ENCODE measurements around the gene FBXO9. TPM values are rescaled to one million over a fixed set of nuclear protein-coding genes. Genes with fewer than 3 reads are reported as not detected.

FBXO9 gene
- polyA plus RNA-seq, 1 of the 3 experiments (the other 2 are of a cell fraction) = 61.9 TPM

DNA sequence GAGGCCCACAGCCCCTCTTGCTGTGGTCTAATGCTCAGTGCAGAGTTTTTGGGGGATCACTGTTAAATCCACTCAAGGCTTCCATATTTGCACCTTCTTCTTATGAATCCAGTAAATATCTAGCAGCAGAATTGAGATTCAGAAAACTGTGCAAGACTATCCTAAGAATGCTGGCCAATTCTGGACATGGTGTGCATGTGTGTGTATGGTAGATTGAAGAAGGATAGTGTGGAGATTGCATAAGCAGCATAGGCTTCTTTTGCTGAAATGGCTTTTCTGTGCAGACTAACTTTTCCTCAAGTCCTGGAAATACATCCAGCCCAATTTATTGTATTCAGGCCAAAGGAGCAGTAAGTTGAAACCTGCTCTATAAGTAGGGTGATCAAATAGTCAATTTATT, 39.7 kb downstream of the FBXO9 start (continued):
- TF ChIP-seq, protein P1, sequence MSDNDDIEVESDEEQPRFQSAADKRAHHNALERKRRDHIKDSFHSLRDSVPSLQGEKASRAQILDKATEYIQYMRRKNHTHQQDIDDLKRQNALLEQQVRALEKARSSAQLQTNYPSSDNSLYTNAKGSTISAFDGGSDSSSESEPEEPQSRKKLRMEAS (IDR thresholded peaks at IDR 0.05; ENCODE audit: low read depth) = no peak

DNA sequence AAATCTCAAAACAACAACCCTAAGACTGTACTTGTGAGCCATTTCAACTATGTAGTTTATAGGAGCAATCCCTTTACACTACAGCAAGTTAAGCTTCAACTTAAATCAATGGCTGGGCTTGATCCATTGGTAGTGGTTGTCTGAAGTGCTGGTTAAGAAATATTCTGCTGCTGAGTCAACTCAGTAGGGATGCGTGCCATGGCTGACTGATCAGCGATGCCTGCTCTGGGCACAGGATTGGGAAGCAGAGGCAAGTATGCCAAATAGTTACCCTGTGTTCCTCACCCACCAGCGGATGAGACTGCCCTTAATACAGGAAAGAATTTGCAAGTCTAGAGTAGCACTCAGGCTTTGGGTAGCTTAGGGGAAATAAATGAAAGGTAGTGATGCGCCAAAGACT, 41.9 kb downstream of the FBXO9 start:
- H3F3A ChIP-seq (replicated peaks; ENCODE audit: insufficient read depth) = no peaks in the 10 kb centered on the region
- H3K9me2 ChIP-seq = no peaks in the 10 kb centered on the region
- no peak overlapping the region for H3K4me3 ChIP-seq (ENCODE audit: low read depth in 2 of 2, low read length in 1 of 2)
- H3K4me2 ChIP-seq = no peak overlapping the region
- H4K20me1 ChIP-seq (ENCODE audit: insufficient read depth) = no peaks in the 10 kb centered on the region
- H3K79me2 ChIP-seq (ENCODE audit: insufficient read depth) = no peaks in the 10 kb centered on the region
- no peak for DNase-seq
- TF ChIP-seq FOSL2 (IDR thresholded peaks at IDR 0.05; ENCODE audit: borderline replicate concordance, low read depth) = peak; percentile 10; the same call in 1 of the 2 replicates
- TF ChIP-seq JUND (IDR thresholded peaks at IDR 0.05) = 0 out of 2 replicates have a peak, but pooled peaks have one; percentile 17
- no peak for TF ChIP-seq SIN3A (IDR thresholded peaks at IDR 0.05; ENCODE audit: borderline replicate concordance, low read depth, low read length)
- TF ChIP-seq, protein P2, sequence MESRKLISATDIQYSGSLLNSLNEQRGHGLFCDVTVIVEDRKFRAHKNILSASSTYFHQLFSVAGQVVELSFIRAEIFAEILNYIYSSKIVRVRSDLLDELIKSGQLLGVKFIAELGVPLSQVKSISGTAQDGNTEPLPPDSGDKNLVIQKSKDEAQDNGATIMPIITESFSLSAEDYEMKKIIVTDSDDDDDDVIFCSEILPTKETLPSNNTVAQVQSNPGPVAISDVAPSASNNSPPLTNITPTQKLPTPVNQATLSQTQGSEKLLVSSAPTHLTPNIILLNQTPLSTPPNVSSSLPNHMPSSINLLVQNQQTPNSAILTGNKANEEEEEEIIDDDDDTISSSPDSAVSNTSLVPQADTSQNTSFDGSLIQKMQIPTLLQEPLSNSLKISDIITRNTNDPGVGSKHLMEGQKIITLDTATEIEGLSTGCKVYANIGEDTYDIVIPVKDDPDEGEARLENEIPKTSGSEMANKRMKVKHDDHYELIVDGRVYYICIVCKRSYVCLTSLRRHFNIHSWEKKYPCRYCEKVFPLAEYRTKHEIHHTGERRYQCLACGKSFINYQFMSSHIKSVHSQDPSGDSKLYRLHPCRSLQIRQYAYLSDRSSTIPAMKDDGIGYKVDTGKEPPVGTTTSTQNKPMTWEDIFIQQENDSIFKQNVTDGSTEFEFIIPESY (IDR thresholded peaks at IDR 0.05; ENCODE audit: borderline replicate concordance, low read depth) = no peak
- TF ChIP-seq, protein P1 (IDR thresholded peaks at IDR 0.05; ENCODE audit: low read depth) = no peak
- TF ChIP-seq, protein P3, sequence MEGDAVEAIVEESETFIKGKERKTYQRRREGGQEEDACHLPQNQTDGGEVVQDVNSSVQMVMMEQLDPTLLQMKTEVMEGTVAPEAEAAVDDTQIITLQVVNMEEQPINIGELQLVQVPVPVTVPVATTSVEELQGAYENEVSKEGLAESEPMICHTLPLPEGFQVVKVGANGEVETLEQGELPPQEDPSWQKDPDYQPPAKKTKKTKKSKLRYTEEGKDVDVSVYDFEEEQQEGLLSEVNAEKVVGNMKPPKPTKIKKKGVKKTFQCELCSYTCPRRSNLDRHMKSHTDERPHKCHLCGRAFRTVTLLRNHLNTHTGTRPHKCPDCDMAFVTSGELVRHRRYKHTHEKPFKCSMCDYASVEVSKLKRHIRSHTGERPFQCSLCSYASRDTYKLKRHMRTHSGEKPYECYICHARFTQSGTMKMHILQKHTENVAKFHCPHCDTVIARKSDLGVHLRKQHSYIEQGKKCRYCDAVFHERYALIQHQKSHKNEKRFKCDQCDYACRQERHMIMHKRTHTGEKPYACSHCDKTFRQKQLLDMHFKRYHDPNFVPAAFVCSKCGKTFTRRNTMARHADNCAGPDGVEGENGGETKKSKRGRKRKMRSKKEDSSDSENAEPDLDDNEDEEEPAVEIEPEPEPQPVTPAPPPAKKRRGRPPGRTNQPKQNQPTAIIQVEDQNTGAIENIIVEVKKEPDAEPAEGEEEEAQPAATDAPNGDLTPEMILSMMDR (IDR thresholded peaks at IDR 0.05) = no peak
- no peak overlapping the region for H2AFZ ChIP-seq (ENCODE audit: low read depth)
- no peaks in the 10 kb centered on the region for H3K27me3 ChIP-seq (ENCODE audit: insufficient read depth)
- no peaks in the 10 kb centered on the region for H3K9me3 ChIP-seq
- no peaks in the 10 kb centered on the region for H3K4me1 ChIP-seq (ENCODE audit: control insufficient read depth in 1 of 2, insufficient read depth in 2 of 2, low read depth in 1 of 2, low read length in 1 of 2)
- H3K27ac ChIP-seq (ENCODE audit: low read depth in 2 of 2, low read length in 1 of 2) = no peak overlapping the region
- ChIA-PET POLR2A (no interaction called here), CTCF (interaction anchor here (1.9 kb wide), 1 partner anchor 377 kb away, joined by 6 read pairs; no protein-coding TSS in a partner anchor)
- WGBS (ENCODE audit: low lambda C conversion rate) = 91% methylated on average over 3 of the region's 4 CpGs
- H3K9ac ChIP-seq = no peak overlapping the region
- H3K36me3 ChIP-seq (replicated peaks in 1 of 2; ENCODE audit: control insufficient read depth in 1 of 2, insufficient read depth in 2 of 2, low read length in 1 of 2) = peaks cover 1 to 11% of the 10 kb centered on the region in 2 experiments

DNA sequence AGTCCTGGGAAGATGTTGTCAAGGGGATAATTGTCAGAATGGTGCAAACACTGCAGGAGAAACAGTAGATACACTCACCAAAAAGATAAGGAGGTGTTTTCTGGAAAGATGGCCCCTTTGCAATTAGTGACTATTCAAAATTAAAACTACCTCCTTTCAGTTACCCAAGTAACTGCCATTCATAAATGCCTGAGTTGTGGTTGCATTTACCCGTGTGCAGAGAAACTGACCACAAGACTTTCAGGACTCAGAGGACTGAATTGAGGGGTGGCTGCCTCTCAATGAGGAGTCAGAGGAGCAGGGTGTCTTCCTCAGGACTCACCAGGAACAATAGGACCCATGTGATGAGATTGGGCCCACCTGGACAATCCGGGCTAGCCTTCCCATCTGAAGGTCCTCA, 44.4 kb downstream of the FBXO9 start:
- WGBS (ENCODE audit: low lambda C conversion rate) = 63% methylated on average over 1 of the region's 2 CpGs
- DNase-seq = no peak
- POLR2A ChIA-PET = no interaction called here

More for the DNA sequence above, 44.4 kb downstream of the FBXO9 start:
- no peak overlapping the region for H3K27ac ChIP-seq (ENCODE audit: low read depth in 2 of 2, low read length in 1 of 2)
- CTCF ChIA-PET = interaction anchor here (1.6 kb wide), 1 partner anchor 63 kb away, joined by 3 read pairs; no protein-coding TSS in a partner anchor
- H3F3A ChIP-seq (replicated peaks; ENCODE audit: insufficient read depth) = no peaks in the 10 kb centered on the region
- no peaks in the 10 kb centered on the region for H3K27me3 ChIP-seq (ENCODE audit: insufficient read depth)
- H3K36me3 ChIP-seq (replicated peaks in 1 of 2; ENCODE audit: control insufficient read depth in 1 of 2, insufficient read depth in 2 of 2, low read length in 1 of 2) = no peaks in the 10 kb centered on the region
- no peak overlapping the region for H3K9ac ChIP-seq
- no peaks in the 10 kb centered on the region for H4K20me1 ChIP-seq (ENCODE audit: insufficient read depth)
- no peaks in the 10 kb centered on the region for H3K79me2 ChIP-seq (ENCODE audit: insufficient read depth)
- no peaks in the 10 kb centered on the region for H3K9me3 ChIP-seq
- H3K4me1 ChIP-seq (ENCODE audit: control insufficient read depth in 1 of 2, insufficient read depth in 2 of 2, low read depth in 1 of 2, low read length in 1 of 2) = no peaks in the 10 kb centered on the region
- H2AFZ ChIP-seq (ENCODE audit: low read depth) = no peak overlapping the region
- TF ChIP-seq RFX5 (IDR thresholded peaks at IDR 0.05; ENCODE audit: low read length) = no peak
- TF ChIP-seq TAF1 (IDR thresholded peaks at IDR 0.05; ENCODE audit: borderline replicate concordance, low read depth, low read length) = no peak
- TF ChIP-seq TEAD4 (IDR thresholded peaks at IDR 0.05; ENCODE audit: borderline replicate concordance, insufficient read depth) = no peak
- TF ChIP-seq, protein P2 (IDR thresholded peaks at IDR 0.05; ENCODE audit: borderline replicate concordance, low read depth) = no peak
- TF ChIP-seq, protein P4, sequence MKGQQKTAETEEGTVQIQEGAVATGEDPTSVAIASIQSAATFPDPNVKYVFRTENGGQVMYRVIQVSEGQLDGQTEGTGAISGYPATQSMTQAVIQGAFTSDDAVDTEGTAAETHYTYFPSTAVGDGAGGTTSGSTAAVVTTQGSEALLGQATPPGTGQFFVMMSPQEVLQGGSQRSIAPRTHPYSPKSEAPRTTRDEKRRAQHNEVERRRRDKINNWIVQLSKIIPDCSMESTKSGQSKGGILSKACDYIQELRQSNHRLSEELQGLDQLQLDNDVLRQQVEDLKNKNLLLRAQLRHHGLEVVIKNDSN (IDR thresholded peaks at IDR 0.05; ENCODE audit: borderline replicate concordance, low read depth) = no peak
- TF ChIP-seq TCF12 (IDR thresholded peaks at IDR 0.05) = no peak
- TF ChIP-seq, protein P5, sequence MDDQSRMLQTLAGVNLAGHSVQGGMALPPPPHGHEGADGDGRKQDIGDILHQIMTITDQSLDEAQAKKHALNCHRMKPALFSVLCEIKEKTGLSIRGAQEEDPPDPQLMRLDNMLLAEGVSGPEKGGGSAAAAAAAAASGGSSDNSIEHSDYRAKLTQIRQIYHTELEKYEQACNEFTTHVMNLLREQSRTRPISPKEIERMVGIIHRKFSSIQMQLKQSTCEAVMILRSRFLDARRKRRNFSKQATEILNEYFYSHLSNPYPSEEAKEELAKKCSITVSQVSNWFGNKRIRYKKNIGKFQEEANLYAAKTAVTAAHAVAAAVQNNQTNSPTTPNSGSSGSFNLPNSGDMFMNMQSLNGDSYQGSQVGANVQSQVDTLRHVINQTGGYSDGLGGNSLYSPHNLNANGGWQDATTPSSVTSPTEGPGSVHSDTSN (IDR thresholded peaks at IDR 0.05) = no peak
- TF ChIP-seq GABPA (IDR thresholded peaks at IDR 0.05; ENCODE audit: low read depth) = no peak
- no peak for TF ChIP-seq CHD2 (IDR thresholded peaks at IDR 0.05; ENCODE audit: low read length, partially characterized antibody)
- TF ChIP-seq NRF1 (IDR thresholded peaks at IDR 0.05; ENCODE audit: low read depth, low read length) = no peak
- no peak for TF ChIP-seq EP300 (IDR thresholded peaks at IDR 0.05; ENCODE audit: borderline replicate concordance in 1 of 2, low read depth in 1 of 2, low read length in 1 of 2)
- TF ChIP-seq FOSL2 (IDR thresholded peaks at IDR 0.05; ENCODE audit: borderline replicate concordance, low read depth) = no peak
- no peak for TF ChIP-seq RXRA (IDR thresholded peaks at IDR 0.05; ENCODE audit: borderline replicate concordance, low read depth)
- no peak overlapping the region for H3K4me3 ChIP-seq (ENCODE audit: low read depth in 2 of 2, low read length in 1 of 2)
- no peak overlapping the region for H3K4me2 ChIP-seq
- H3K9me2 ChIP-seq = no peaks in the 10 kb centered on the region

Data from SK-N-SH (cell line).